Measurements from ENCODE around the gene SPTBN1. TPM values are rescaled to one million over a fixed set of nuclear protein-coding genes. Genes with fewer than 3 reads are reported as not detected.

Gene SPTBN1
- total and polyA plus RNA-seq, 2 experiments from 2014 or later, result 58.1 to 204 TPM

DNA sequence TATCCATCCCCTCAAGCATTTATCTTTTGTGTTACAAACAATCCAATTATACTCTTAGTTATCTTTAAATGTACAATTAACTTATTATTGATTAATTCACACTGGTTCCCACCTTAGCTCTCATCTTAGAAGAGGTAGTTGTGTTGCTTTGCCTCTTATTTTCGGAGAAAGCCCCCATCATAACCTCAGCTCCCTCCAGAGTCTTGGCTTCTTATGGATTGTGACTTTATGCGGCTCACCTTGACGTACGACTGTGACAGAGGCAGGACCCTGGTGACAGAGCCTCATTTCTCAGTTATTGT, 132.9 kb downstream of the SPTBN1 start (continued):
- TF ChIP-seq, protein P1, sequence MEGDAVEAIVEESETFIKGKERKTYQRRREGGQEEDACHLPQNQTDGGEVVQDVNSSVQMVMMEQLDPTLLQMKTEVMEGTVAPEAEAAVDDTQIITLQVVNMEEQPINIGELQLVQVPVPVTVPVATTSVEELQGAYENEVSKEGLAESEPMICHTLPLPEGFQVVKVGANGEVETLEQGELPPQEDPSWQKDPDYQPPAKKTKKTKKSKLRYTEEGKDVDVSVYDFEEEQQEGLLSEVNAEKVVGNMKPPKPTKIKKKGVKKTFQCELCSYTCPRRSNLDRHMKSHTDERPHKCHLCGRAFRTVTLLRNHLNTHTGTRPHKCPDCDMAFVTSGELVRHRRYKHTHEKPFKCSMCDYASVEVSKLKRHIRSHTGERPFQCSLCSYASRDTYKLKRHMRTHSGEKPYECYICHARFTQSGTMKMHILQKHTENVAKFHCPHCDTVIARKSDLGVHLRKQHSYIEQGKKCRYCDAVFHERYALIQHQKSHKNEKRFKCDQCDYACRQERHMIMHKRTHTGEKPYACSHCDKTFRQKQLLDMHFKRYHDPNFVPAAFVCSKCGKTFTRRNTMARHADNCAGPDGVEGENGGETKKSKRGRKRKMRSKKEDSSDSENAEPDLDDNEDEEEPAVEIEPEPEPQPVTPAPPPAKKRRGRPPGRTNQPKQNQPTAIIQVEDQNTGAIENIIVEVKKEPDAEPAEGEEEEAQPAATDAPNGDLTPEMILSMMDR (conservative IDR thresholded peaks at IDR 0.05; ENCODE audit: low read depth in 2 of 2), result no peak
- TF ChIP-seq STAT1 (IDR thresholded peaks at IDR 0.05; ENCODE audit: unreplicated experiment), result no peak
- no peak for TF ChIP-seq CREB1 (CRISPR knock-in tag; IDR thresholded peaks at IDR 0.05; ENCODE audit: low read depth)
- no peak for TF ChIP-seq REST (IDR thresholded peaks at IDR 0.05; ENCODE audit: unreplicated experiment)

DNA sequence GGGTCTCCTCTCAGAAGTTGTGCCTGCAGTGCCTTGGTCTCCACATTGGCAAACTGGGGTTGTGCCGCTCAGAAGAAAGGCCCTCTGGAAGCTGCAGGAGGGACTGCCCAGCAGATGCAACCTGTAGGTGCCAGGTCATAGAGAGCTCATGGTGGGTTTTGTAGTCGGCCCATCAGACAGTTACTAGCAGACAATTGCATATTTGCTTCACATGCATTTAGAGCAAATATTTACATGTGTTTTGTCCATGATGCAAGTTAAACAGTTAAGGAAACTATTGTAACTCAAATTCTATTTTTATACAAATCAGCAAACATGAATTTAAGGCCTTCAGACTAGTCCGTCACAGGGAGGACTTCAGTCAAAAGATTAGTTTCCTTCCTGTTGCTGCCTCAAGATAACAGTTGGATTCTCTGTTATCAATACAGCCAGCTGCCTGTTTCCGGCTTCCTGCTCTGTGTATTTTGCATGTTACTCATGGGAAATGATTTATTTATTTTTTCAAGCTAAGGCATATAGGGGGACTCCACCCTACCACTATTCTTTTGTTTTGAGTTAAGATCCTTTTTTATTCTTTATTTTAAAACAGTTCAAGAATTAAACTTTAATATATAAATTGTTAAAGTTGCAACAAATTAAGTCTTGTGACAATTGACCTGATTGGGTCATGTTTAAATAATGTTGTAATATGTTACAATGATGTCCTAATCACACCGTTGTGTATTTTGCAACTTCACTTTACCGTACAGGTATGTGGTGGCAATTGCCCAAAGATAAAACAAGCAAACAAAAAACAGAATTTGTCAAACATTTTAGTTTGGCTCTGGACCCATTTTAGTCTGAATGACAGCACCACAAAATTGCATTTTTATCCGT, 133.5 kb downstream of the SPTBN1 start:
- H3K27me3 Mint-ChIP-seq (ENCODE audit: insufficient read depth, low read depth, poor library complexity), result peaks cover 10% of the 10 kb centered on the region
- peak; percentile 46 for ATAC-seq
- peaks cover 40% of the 10 kb centered on the region for H3K4me1 Mint-ChIP-seq
- Histone ChIP-seq H3K4me1 (ENCODE audit: insufficient read depth) (peaks cover 36% of the 10 kb centered on the region), H2AFZ (no peak overlapping the region), H3K79me2 (replicated peaks; ENCODE audit: insufficient read depth) (peaks cover 100% of the 10 kb centered on the region), H3K36me3 (ENCODE audit: insufficient read depth) (no peaks in the 10 kb centered on the region), H4K20me1 (replicated peaks; ENCODE audit: insufficient read depth) (peaks cover 72% of the 10 kb centered on the region), H3K27me3 (ENCODE audit: insufficient read depth) (no peaks in the 10 kb centered on the region), H3K4me3 (no peak overlapping the region), H3F3A (replicated peaks; ENCODE audit: low read depth) (no peaks in the 10 kb centered on the region), H3K27ac (ENCODE audit: low read depth) (no peak overlapping the region), H3K9me2 (ENCODE audit: insufficient read depth) (no peaks in the 10 kb centered on the region), H3K4me2 (peak overlapping the region; percentile 61)
- no peak for TF ChIP-seq JUNB (IDR thresholded peaks at IDR 0.05; ENCODE audit: unreplicated experiment)
- H3K4me3 Mint-ChIP-seq, result no peak overlapping the region; the same call in 2 of the 3 replicates
- H3K27ac Mint-ChIP-seq, result peak overlapping the region; percentile 88
- no peaks in the 10 kb centered on the region for H3K36me3 Mint-ChIP-seq (ENCODE audit: low read depth)
- no peak for DNase-seq (ENCODE audit: low spot score)
- no peaks in the 10 kb centered on the region for H3K9me3 Mint-ChIP-seq

Data from GM23338 (cell line).